Fibroblast of the conjunctiva (primary cell): Measurements from ENCODE around the gene RCVRN.

Experiments used
- DNase-seq: peaks from one replicate; pipeline ENCODE4 v3.0.0-alpha.2; 2010; ENCODE audit warnings: low read depth

RCVRN gene

DNA sequence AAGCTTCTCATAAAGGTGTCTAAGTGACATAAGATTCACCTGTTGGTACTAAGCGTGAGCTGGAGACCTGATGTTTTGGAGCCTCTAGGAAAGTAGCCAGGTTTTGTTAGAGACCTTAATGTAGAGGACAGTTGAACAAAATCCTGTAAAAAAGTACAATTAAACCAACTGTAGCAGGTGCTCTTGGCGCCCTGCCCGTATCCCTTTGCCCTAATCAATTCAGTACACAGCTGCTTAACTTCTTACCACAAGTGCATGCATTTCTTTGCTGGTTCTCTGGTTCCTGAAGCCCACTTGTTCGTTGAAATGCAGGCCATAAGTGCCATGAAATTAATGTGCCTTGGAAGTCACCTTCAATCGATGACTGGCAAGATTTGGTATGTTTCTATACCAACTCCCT lies 54.9 kb downstream of the RCVRN start:
- DNase-seq: no peak
